ENCODE results near the gene GRIFIN. TPM values are rescaled to one million over a fixed set of nuclear protein-coding genes. Genes with fewer than 3 reads are reported as not detected.

Gene GRIFIN
- total RNA-seq, 1 donor from 2014 or later: not detected

DNA sequence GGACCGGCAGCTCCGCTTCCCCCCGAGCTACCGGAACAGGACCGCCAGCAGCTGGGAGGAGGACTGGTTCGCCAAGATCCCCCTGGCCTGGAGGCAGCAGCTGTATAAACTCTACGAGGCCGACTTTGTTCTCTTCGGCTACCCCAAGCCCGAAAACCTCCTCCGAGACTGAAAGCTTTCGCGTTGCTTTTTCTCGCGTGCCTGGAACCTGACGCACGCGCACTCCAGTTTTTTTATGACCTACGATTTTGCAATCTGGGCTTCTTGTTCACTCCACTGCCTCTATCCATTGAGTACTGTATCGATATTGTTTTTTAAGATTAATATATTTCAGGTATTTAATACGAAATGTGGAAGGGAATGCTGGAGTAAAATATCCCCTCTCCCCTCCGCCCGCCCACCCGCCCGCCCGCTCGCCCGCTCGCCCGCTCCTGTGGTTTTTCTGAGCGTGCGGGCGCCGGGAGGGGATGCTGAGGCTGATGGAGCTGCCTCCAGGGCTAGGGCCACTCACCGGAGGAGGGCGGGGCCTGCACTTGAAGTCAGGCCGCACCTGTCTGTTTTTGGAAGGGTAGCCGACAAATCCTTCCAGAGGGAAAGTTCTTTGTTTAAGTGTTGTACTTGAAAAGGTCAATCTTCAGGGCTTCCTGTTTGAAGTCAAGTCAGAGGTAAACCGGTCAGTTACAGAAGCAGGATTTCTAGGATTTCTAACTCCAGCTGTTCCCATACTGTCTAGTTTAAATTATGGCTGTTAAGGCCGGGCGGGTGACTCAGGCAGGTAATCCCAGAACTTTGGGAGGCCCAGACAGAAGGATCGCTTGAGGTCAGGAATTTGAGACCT is 42.3 kb downstream of the GRIFIN start:
- no peak for DNase-seq (ENCODE audit: low spot score)

GRCh38 chr7:2432910-2433712 is 43.1 kb downstream of the GRIFIN start:
- DNase-seq (ENCODE audit: low spot score): no peak

- DNase-seq (ENCODE audit: low spot score): no peak
Observed at GRCh38 chr7:2431260-2431867, 44.8 kb downstream of the GRIFIN start.

- DNase-seq (ENCODE audit: low spot score): no peak
Observed at GRCh38 chr7:2425749-2426148, 50.4 kb downstream of the GRIFIN start.

Other genes starting within 250 kb of the GRIFIN start
- gene MAD1L1, start 243.5 kb downstream of the GRIFIN start, total RNA-seq: 41.4 TPM
- gene MRM2, start 234.2 kb downstream of the GRIFIN start, total RNA-seq: 34.2 TPM
- gene NUDT1, start 234.2 kb downstream of the GRIFIN start, total RNA-seq: 8.9 TPM
- 23.7 TPM for gene SNX8, start 162.0 kb downstream of the GRIFIN start, total RNA-seq
- gene EIF3B, start 121.6 kb downstream of the GRIFIN start, total RNA-seq: 142 TPM
- gene CHST12, start 72.8 kb downstream of the GRIFIN start, total RNA-seq: 19.0 TPM
- 22.5 TPM for gene LFNG, start 43.4 kb upstream of the GRIFIN start, total RNA-seq
- 24.0 TPM for gene BRAT1, start 79.1 kb upstream of the GRIFIN start, total RNA-seq
- gene IQCE, start 82.6 kb upstream of the GRIFIN start, total RNA-seq: 23.0 TPM
- gene TTYH3, start 155.6 kb upstream of the GRIFIN start, total RNA-seq: 32.3 TPM
- gene AMZ1, start 211.8 kb upstream of the GRIFIN start, total RNA-seq: 0.23 TPM

Measured in ureter (tissue), 1 donor.